NCI-H2081 (cell line): ENCODE measurements around the gene TFPT.
A peak's percentile ranks its signal among the peaks of the same experiment; 100 is the strongest.

Experiments used
- DNase-seq, 2 experiments: peaks; one replicate each; lab custom pipeline; 2025; lab: John Stamatoyannopoulos, UW

TFPT gene

GRCh38 chr19:54115109-54116063 lies at the start of gene TFPT, which contains the start of gene PRPF31:
TFPT (minus strand) TSS chr19:54115657; CDS start chr19:54115269, 388 bp downstream.
PRPF31 (plus strand) TSS chr19:54115754; CDS start chr19:54118279, 2,525 bp downstream.
- peak; percentile 95 to 98 for DNase-seq

- DNase-seq = no peak
These were observed 49.8 kb upstream of the TFPT start for GRCh38 chr19:54165222-54165621.

GRCh38 chr19:54164369-54165068 lies 49.1 kb upstream of the TFPT start:
- peak; percentile 12 to 16 for DNase-seq

GRCh38 chr19:54162884-54163283 lies 47.4 kb upstream of the TFPT start:
- DNase-seq = no peak

- DNase-seq = peak; percentile 56 to 67
These were observed 46.9 kb upstream of the TFPT start for GRCh38 chr19:54162241-54162805.

GRCh38 chr19:54160854-54161253 lies 45.4 kb upstream of the TFPT start:
- DNase-seq = no peak

GRCh38 chr19:54160182-54160811 lies 44.8 kb upstream of the TFPT start:
- no peak for DNase-seq

- DNase-seq = peak; percentile 99 to 100
These were observed 44.1 kb upstream of the TFPT start, which contains the start of gene LENG1 for GRCh38 chr19:54159352-54160181. LENG1 (minus strand) TSS chr19:54159721; CDS start chr19:54159695, 26 bp downstream.

- DNase-seq = no peak
These were observed 43.4 kb upstream of the TFPT start for GRCh38 chr19:54158812-54159351.

GRCh38 chr19:54156953-54157352 lies 41.5 kb upstream of the TFPT start:
- no peak for DNase-seq

- no peak for DNase-seq
These were observed 41.0 kb upstream of the TFPT start for GRCh38 chr19:54156490-54156889.

- DNase-seq = no peak
These were observed 40.2 kb upstream of the TFPT start for GRCh38 chr19:54155694-54156093.

- no peak for DNase-seq
These were observed 39.3 kb upstream of the TFPT start for GRCh38 chr19:54154603-54155345.

- DNase-seq = no peak
These were observed 38.4 kb upstream of the TFPT start for GRCh38 chr19:54153731-54154326.

GRCh38 chr19:54152878-54153524 lies 37.5 kb upstream of the TFPT start:
- DNase-seq = no peak

GRCh38 chr19:54152267-54152666 lies 36.8 kb upstream of the TFPT start:
- DNase-seq = no peak

- no peak for DNase-seq
These were observed 36.0 kb upstream of the TFPT start for GRCh38 chr19:54151362-54152035.

GRCh38 chr19:54149021-54149812 lies 33.8 kb upstream of the TFPT start:
- DNase-seq = no peak
